ENCODE results near the gene HDGFL1. TPM values are rescaled to one million over a fixed set of nuclear protein-coding genes. Genes with fewer than 3 reads are reported as not detected.

The HDGFL1 gene
- total and polyA plus RNA-seq, 2 experiments from 2014 or later: not detected

DNA sequence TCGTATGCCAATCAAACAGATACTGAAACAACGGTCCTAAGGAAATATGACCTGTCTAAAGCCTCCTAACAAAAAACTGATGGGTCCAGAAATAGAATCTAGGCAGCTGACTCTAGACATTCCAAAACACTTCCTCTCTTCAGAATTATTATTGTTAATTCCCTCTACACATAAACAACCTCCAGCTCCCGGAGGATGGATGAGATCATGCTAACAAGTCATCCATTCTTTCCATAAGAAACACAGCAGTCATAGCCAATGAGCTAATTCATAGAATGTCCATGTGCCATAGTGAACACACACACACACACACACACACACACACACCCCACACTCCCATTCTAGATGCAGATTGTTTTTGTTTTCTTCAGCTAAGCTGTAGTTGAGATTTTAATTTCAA is 44.3 kb downstream of the HDGFL1 start:
- Histone ChIP-seq H3K9me3 (ENCODE audit: low read depth) (no peaks in the 10 kb centered on the region), H3K79me2 (ENCODE audit: insufficient read depth) (no peaks in the 10 kb centered on the region), H3K36me3 (ENCODE audit: low read depth) (no peaks in the 10 kb centered on the region), H3K4me2 (ENCODE audit: unreplicated experiment) (no peak overlapping the region), H3K4me3 (no peak overlapping the region), H3K9ac (no peak overlapping the region), H3K27me3 (replicated peaks; ENCODE audit: insufficient read depth) (no peaks in the 10 kb centered on the region), H2AFZ (no peak overlapping the region), H3F3A (ENCODE audit: insufficient read depth) (no peaks in the 10 kb centered on the region), H3K27ac (no peak overlapping the region), H4K20me1 (ENCODE audit: insufficient read depth) (no peaks in the 10 kb centered on the region), H3K4me1 (ENCODE audit: insufficient read depth) (no peaks in the 10 kb centered on the region), H3K9me2 (ENCODE audit: insufficient read depth) (no peaks in the 10 kb centered on the region)
- in situ Hi-C loops (cut with MboI): no loop called here
- DNase-seq: peak; percentile 64
- 16 to 19% methylated on average over 3 of the region's 3 CpGs for WGBS, 2 experiments (ENCODE audit: low coverage in 1 of 2, low lambda C conversion rate in 2 of 2, missing lambda C conversion rate in 2 of 2)
- TF ChIP-seq EZH2 (IDR thresholded peaks at IDR 0.05; ENCODE audit: insufficient read depth, poor library complexity, severe bottlenecking): no peak
- TF ChIP-seq EZH2phosphoT487 (IDR thresholded peaks at IDR 0.05; ENCODE audit: insufficient read depth, low read depth): no peak

DNA sequence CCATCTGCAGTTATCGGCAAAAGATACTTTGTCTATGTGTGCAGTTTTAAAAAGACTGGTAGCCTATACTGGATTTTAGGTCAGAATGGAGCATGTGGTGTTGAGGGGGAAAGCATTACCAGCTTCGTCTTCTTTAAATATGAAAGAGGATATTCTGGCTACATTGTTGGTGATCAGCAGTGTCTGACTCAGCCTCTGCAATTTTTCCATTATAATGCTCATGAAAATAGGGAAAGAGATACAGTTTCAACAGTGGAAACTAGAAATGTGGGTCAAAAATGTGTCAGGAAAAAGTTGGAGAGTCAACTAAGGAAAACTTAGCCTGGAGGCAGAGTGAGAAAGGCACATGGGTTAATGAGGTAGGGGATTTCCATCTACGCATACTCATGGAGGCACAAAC is 45.2 kb downstream of the HDGFL1 start:
- no peaks in the 10 kb centered on the region for H3K9me3 ChIP-seq (ENCODE audit: low read depth)
- 64 to 78% methylated on average over 3 of the region's 3 CpGs for WGBS, 2 experiments (ENCODE audit: low coverage in 1 of 2, low lambda C conversion rate in 2 of 2, missing lambda C conversion rate in 2 of 2)
- H3K27ac ChIP-seq: no peak overlapping the region

DNA sequence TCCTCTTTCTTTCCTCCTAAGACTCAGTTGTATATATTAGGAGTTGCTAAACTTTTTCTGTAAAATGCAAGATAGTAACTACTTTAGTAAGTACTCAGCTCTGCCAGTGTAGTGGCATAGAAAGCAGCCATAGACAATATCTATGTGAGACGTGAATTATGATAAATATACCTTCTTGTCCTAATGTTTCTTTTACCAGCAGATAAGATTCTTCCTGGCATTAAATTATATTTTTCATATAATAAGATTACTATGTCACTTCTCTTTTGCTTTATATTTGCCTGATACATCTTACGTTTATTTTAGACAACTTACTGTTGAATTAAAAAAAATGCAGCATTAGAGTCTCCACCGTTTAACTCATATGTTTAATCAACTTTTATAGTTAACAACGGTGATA is 51.7 kb downstream of the HDGFL1 start:
- Histone ChIP-seq H4K20me1 (ENCODE audit: insufficient read depth) (no peaks in the 10 kb centered on the region), H3K79me2 (ENCODE audit: insufficient read depth) (no peaks in the 10 kb centered on the region), H3K27ac (no peak overlapping the region), H3K9me3 (ENCODE audit: low read depth) (no peaks in the 10 kb centered on the region), H3K9me2 (ENCODE audit: insufficient read depth) (no peaks in the 10 kb centered on the region), H3F3A (ENCODE audit: insufficient read depth) (no peaks in the 10 kb centered on the region), H3K4me3 (no peak overlapping the region), H3K4me1 (ENCODE audit: insufficient read depth) (no peaks in the 10 kb centered on the region), H3K4me2 (ENCODE audit: unreplicated experiment) (no peak overlapping the region), H3K36me3 (ENCODE audit: low read depth) (no peaks in the 10 kb centered on the region), H3K27me3 (replicated peaks; ENCODE audit: insufficient read depth) (no peaks in the 10 kb centered on the region), H2AFZ (no peak overlapping the region), H3K9ac (no peak overlapping the region)
- no peak for TF ChIP-seq EZH2phosphoT487 (IDR thresholded peaks at IDR 0.05; ENCODE audit: insufficient read depth, low read depth)
- TF ChIP-seq EZH2 (IDR thresholded peaks at IDR 0.05; ENCODE audit: insufficient read depth, poor library complexity, severe bottlenecking): no peak
- DNase-seq: no peak
- in situ Hi-C loops (cut with MboI): no loop called here
- 73 to 77% methylated on average over 4 of the region's 4 CpGs for WGBS, 2 experiments (ENCODE audit: low coverage in 1 of 2, low lambda C conversion rate in 2 of 2, missing lambda C conversion rate in 2 of 2)

More for the DNA sequence above, 45.2 kb downstream of the HDGFL1 start:
- Histone ChIP-seq H2AFZ (no peak overlapping the region), H3K4me2 (ENCODE audit: unreplicated experiment) (no peak overlapping the region), H3K4me1 (ENCODE audit: insufficient read depth) (no peaks in the 10 kb centered on the region), H3K27me3 (replicated peaks; ENCODE audit: insufficient read depth) (no peaks in the 10 kb centered on the region), H3K9me2 (ENCODE audit: insufficient read depth) (no peaks in the 10 kb centered on the region), H4K20me1 (ENCODE audit: insufficient read depth) (no peaks in the 10 kb centered on the region), H3K36me3 (ENCODE audit: low read depth) (no peaks in the 10 kb centered on the region), H3F3A (ENCODE audit: insufficient read depth) (no peaks in the 10 kb centered on the region), H3K4me3 (no peak overlapping the region), H3K9ac (no peak overlapping the region), H3K79me2 (ENCODE audit: insufficient read depth) (no peaks in the 10 kb centered on the region)
- no peak for DNase-seq
- no peak for TF ChIP-seq EZH2phosphoT487 (IDR thresholded peaks at IDR 0.05; ENCODE audit: insufficient read depth, low read depth)
- no peak for TF ChIP-seq EZH2 (IDR thresholded peaks at IDR 0.05; ENCODE audit: insufficient read depth, poor library complexity, severe bottlenecking)
- in situ Hi-C loops (cut with MboI): no loop called here
